ENCODE data around the gene ALPI. TPM values are rescaled to one million over a fixed set of nuclear protein-coding genes. Genes with fewer than 3 reads are reported as not detected.
"Not testable (repeated sequence)": the region's sequence is repeated elsewhere in the genome, so short reads cannot be mapped to it uniquely, and the experiment has no call there.

The ALPI gene
- not detected for total RNA-seq

GRCh38 chr2:232455426-232456255, at the start of gene ALPI:
ALPI (plus strand) TSS chr2:232456153; CDS start chr2:232456200, 47 bp downstream.
- intact Hi-C loops (cut with DNase I): no loop called here
- no peaks in the 10 kb centered on the region for H3K9me3 ChIP-seq
- no peaks in the 10 kb centered on the region for H3K4me1 ChIP-seq (replicated peaks)
- DNase-seq (ENCODE audit: low spot score): no peak
- 85% methylated on average over 14 of the region's 14 CpGs for WGBS
- TF ChIP-seq CTCF (IDR thresholded peaks at IDR 0.05) (no peak), POLR2A (IDR thresholded peaks at IDR 0.05) (no peak), POLR2AphosphoS5 (IDR thresholded peaks at IDR 0.05) (no peak)
- H3K4me3 ChIP-seq: no peak within 1 kb of the TSS
- H3K36me3 ChIP-seq: no peaks in the 10 kb centered on the region
- peaks cover 7% of the 10 kb centered on the region for H3K27me3 ChIP-seq (replicated peaks; ENCODE audit: insufficient read depth)
- no peak within 1 kb of the TSS for H3K27ac ChIP-seq

- Histone ChIP-seq H3K27ac (no peak within 1 kb of the TSS), H3K27me3 (replicated peaks; ENCODE audit: insufficient read depth) (no peaks in the 10 kb centered on the region), H3K36me3 (no peaks in the 10 kb centered on the region), H3K4me3 (no peak within 1 kb of the TSS), H3K9me3 (no peaks in the 10 kb centered on the region), H3K4me1 (replicated peaks) (no peaks in the 10 kb centered on the region)
- WGBS: 87% methylated on average over 16 of the region's 17 CpGs
- DNase-seq (ENCODE audit: low spot score): no peak
- TF ChIP-seq CTCF (IDR thresholded peaks at IDR 0.05) (no peak), POLR2A (IDR thresholded peaks at IDR 0.05) (no peak), POLR2AphosphoS5 (IDR thresholded peaks at IDR 0.05) (no peak)
- intact Hi-C loops (cut with DNase I): no loop called here
Measured at GRCh38 chr2:232406556-232407310, 49.2 kb upstream of the ALPI start, which contains the start of gene ALPG. ALPG (plus strand) TSS chr2:232406844; CDS start chr2:232406895, 51 bp downstream.

- H3K36me3 ChIP-seq; H3K9me3 ChIP-seq; H3K27ac ChIP-seq; H3K4me3 ChIP-seq; intact Hi-C loops (cut with DNase I); H3K4me1 ChIP-seq (replicated peaks); DNase-seq (ENCODE audit: low spot score); H3K27me3 ChIP-seq (replicated peaks; ENCODE audit: insufficient read depth): not testable (repeated sequence)
- 92% methylated on average over 29 of the region's 30 CpGs for WGBS
Measured at GRCh38 chr2:232407428-232408150, 48.4 kb upstream of the ALPI start.

GRCh38 chr2:232408269-232408668, 47.7 kb upstream of the ALPI start:
- H3K4me3 ChIP-seq; H3K36me3 ChIP-seq; DNase-seq (ENCODE audit: low spot score); intact Hi-C loops (cut with DNase I); H3K27ac ChIP-seq; H3K9me3 ChIP-seq; H3K27me3 ChIP-seq (replicated peaks; ENCODE audit: insufficient read depth); H3K4me1 ChIP-seq (replicated peaks): not testable (repeated sequence)
- WGBS: 89% methylated on average over 8 of the region's 10 CpGs

- intact Hi-C loops (cut with DNase I); H3K27ac ChIP-seq; H3K36me3 ChIP-seq; H3K4me1 ChIP-seq (replicated peaks); DNase-seq (ENCODE audit: low spot score); H3K9me3 ChIP-seq; H3K4me3 ChIP-seq; H3K27me3 ChIP-seq (replicated peaks; ENCODE audit: insufficient read depth): not testable (repeated sequence)
- WGBS: 76% methylated on average over 26 of the region's 40 CpGs
Measured at GRCh38 chr2:232409617-232410016, 46.3 kb upstream of the ALPI start.

GRCh38 chr2:232410238-232410900, 45.6 kb upstream of the ALPI start:
- no peak for DNase-seq (ENCODE audit: low spot score)

More at GRCh38 chr2:232410238-232410900, 45.6 kb upstream of the ALPI start:
- intact Hi-C loops (cut with DNase I): no loop called here
- Histone ChIP-seq H3K4me1 (replicated peaks) (no peaks in the 10 kb centered on the region), H3K4me3 (no peak overlapping the region), H3K36me3 (no peaks in the 10 kb centered on the region), H3K27me3 (replicated peaks; ENCODE audit: insufficient read depth) (no peaks in the 10 kb centered on the region), H3K27ac (no peak overlapping the region), H3K9me3 (no peaks in the 10 kb centered on the region)
- TF ChIP-seq POLR2A (IDR thresholded peaks at IDR 0.05): no peak
- TF ChIP-seq POLR2AphosphoS5 (IDR thresholded peaks at IDR 0.05): no peak
- TF ChIP-seq CTCF (IDR thresholded peaks at IDR 0.05): no peak
- WGBS: 90% methylated on average over 7 of the region's 7 CpGs

All from prostate gland (tissue), 2 donors.